ENCODE data around the gene SYAP1.
"Not testable (repeated sequence)": the region's sequence is repeated elsewhere in the genome, so short reads cannot be mapped to it uniquely, and the experiment has no call there.

SYAP1 gene

DNA sequence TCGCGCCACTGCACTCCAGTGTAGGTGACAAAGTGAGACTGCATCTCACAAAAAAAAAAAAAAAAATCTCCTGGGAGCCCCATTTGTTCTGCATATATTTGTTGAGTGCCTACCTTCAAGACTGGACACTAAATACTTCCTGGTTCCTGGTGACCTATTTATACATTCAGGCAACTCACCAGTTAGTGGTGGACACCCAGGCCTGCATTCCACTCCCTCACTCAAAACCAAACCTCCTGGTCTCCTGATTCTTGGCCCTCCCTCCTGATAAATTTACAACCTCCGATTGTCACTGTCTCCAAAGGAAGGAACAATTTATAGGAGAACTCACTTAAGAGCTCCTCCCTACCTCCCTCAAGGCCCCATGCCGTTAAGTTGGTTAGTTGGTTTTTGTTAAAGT is 3.1 kb downstream of the SYAP1 start:
- in situ Hi-C loops (cut with MboI; ENCODE audit: low sequenced_read_pairs), result no loop called here

DNA sequence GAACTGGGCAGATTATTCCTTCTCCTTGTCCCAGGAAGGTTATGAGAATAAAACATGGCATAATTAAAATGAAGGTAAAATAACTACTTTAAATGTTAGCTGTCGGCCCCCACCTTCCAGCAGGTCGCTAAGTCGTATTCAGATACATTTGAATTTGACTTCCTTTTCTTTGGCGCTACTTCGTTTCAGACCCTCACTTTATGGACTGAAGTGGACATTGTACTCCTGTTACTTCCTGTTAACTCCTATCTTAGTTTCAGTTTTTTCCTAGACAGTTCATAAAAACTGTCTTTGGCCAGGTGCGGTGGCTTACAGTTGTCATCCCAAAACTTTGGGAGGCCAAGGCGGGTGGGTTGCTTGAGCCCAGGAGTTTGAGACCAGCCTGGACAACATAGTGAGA is 5.7 kb downstream of the SYAP1 start:
- in situ Hi-C loops (cut with MboI; ENCODE audit: low sequenced_read_pairs), result no loop called here

DNA sequence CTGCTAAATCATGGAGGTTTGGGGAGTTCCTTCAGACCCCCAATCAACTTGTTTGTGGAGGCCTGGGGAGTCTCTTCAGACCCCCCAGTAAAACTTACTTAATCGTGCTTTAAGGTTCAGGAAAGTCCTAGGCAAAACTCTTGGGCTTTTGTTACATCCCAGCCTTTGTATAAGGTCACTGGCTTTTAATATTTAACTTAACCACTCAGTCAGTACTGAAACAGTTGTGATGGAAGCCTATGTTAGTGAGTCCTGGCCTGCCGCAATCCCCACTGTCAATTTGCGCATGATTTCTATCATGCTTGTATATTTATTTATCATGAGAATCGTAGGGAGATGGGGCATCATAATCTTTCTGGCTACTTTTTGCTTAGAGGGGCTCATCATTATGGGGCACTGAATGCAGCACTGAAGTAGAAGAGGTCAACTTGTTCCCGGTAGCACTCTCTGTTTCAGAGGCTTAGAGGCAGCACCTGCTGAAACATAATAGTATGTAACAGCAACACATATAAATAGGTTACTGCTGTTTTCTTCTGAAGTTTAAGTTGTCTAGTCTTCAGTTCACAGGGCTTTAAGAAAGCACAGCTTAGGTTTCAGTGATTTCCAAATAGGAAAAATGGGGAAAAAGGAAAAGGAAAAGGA is 7.1 kb downstream of the SYAP1 start:
- in situ Hi-C loops (cut with MboI; ENCODE audit: low sequenced_read_pairs), result not testable (repeated sequence)

GRCh38 chrX:16727637-16728036 is 8.2 kb downstream of the SYAP1 start:
- in situ Hi-C loops (cut with MboI; ENCODE audit: low sequenced_read_pairs), result no loop called here

DNA sequence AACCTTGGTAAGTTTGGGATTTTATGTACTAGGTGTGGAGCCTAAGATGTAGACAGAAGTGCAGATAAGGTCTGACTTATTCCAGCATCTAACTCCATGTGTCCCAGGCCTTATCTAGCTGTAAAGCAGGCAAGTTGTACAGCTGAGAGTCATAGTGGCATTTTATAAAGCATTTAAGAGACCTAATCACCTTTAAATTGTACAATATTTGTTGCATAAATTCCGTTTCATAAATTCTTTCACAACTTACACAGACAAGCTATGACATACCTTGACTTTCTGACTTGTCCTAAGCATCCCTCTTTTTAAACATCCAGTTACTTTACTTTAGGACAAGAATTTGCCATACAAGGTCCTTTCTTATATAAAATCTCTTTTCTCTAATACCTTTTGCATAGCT is 11.0 kb downstream of the SYAP1 start:
- in situ Hi-C loops (cut with MboI; ENCODE audit: low sequenced_read_pairs), result no loop called here

DNA sequence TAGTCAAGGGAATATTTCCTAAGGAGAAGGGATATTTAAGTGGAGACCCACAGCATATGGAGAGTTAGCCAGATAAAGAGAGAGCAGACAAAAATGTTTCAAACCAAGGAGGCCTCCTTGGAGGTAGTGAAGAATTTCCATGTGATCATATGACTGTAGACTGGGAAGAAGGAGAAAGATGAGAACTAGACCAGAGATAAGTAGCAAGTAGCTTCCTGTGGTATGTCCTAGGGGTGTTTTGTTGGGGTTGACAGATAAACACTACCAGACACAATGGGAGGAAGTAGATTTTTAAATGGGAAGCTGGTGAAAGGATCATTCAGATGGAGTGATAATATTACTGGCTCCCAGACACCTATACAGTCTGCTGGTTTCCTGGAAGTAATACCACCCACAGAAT is 13.6 kb downstream of the SYAP1 start:
- in situ Hi-C loops (cut with MboI; ENCODE audit: low sequenced_read_pairs), result no loop called here

- in situ Hi-C loops (cut with MboI; ENCODE audit: low sequenced_read_pairs), result no loop called here
These were observed 17.6 kb downstream of the SYAP1 start for GRCh38 chrX:16737024-16737423.

DNA sequence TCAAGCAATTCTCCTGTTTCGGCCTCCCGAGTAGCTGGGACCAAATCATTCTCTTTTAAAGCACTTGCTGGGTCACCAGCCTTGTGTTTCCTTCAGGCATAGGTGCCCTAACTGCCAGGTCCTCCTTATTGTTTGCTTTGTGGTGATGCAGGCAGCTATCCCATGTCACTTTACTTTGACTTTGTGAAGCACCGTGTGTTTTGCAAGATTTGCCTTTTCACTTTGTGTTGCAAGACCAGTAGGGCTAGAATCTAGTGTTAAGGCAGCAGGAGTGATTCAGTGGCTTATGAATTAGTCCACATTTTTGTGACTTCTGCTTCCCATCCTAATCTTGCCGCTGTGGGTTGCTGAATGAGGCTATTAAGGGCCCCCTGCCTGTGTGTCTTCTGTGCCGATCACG is 20.2 kb downstream of the SYAP1 start:
- in situ Hi-C loops (cut with MboI; ENCODE audit: low sequenced_read_pairs), result no loop called here

DNA sequence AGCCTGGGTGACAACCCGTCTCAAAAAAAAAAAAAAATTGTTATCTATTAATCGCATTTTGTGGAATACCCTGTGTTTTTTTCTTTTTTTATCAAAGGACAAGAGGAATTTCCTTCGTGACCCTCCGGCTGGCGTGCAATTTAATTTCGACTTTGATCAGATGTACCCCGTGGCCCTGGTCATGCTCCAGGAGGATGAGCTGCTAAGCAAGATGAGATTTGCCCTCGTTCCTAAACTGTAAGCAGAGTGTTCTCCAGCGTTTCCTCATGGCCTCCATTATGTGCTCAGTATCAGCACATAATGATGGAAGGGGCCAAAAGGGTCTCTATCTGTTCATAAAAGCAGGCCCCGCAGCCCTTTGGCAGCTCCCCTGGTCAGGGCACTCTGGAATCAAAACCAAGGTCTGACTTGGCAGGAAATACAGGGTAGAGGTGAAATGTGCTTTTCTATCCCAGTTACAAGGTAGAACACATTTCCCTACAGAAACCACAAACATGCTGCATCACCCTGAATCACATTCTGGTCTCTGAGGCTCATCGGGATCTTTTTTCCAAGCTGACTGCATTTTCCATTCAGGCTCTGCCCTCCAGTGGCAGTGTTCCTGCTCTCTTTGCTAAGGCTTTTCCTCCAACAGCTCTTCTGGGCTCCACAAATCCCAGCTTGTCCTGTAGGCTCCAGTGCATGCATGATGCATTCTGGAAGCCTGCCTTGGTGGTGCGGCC is 24.4 kb downstream of the SYAP1 start:
- in situ Hi-C loops (cut with MboI; ENCODE audit: low sequenced_read_pairs), result no loop called here

- in situ Hi-C loops (cut with MboI; ENCODE audit: low sequenced_read_pairs), result no loop called here
These were observed 25.7 kb downstream of the SYAP1 start for GRCh38 chrX:16745102-16745501.

- in situ Hi-C loops (cut with MboI; ENCODE audit: low sequenced_read_pairs), result no loop called here
These were observed 26.2 kb downstream of the SYAP1 start for GRCh38 chrX:16745659-16746058.

GRCh38 chrX:16748425-16748824 is 29.0 kb downstream of the SYAP1 start:
- in situ Hi-C loops (cut with MboI; ENCODE audit: low sequenced_read_pairs), result no loop called here

DNA sequence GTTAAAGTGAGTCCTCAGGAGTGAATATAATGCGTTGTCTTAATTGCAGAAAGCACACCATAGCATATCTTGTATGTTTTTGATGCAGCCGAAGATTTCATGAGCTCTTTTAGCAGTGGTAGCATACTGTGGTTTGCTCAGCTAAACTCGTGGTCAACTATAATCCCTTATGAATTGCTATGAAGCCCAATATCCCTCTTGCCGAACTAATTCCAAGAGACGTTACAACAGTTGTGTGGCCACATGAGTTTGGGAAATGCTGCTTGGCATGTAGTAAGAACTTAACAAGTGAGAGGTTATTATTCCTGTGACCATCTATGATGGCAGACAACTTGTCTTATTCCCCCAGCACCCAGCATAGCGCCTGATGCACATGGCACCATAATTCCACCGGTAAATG is 30.7 kb downstream of the SYAP1 start:
- in situ Hi-C loops (cut with MboI; ENCODE audit: low sequenced_read_pairs), result no loop called here

GRCh38 chrX:16754019-16754418 is 34.6 kb downstream of the SYAP1 start:
- in situ Hi-C loops (cut with MboI; ENCODE audit: low sequenced_read_pairs), result no loop called here

DNA sequence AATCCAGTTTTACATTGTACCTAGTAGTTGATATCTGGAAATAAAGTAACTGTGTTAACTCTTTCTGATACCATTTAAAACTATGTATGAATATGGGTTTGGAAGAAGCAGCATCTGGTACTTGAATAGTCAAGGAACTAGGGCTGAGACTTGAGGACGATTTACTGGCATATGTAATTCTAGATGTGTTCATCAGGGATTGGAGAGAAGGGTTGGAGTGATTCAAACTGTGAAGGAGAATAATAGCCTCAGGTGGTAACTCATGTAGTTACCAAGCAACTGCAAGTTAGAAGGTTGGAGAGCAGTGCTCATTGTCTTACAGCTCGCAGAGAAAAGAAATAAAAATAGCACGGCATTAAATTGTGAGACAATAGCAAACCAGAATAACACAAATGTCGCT is 37.3 kb downstream of the SYAP1 start:
- in situ Hi-C loops (cut with MboI; ENCODE audit: low sequenced_read_pairs), result no loop called here

DNA sequence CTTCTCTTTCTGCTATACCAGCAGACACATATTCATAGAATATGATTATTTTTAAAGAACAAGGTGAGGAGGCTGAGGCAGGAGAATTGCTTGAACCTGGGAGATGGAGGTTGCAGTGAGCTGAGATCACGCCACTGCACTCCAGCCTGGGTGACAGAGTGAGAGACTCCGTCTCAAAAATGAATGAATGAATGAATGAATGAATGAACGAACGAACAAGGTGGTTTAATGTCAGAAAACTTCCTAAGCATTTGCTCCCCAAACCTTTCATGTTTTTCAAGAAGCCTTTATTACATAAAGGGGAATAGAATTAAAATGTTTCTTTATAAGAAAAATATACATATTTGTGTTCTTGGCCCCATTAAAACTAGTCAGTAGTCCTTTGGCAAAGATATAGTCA is 42.1 kb downstream of the SYAP1 start:
- in situ Hi-C loops (cut with MboI; ENCODE audit: low sequenced_read_pairs), result not testable (repeated sequence)

DNA sequence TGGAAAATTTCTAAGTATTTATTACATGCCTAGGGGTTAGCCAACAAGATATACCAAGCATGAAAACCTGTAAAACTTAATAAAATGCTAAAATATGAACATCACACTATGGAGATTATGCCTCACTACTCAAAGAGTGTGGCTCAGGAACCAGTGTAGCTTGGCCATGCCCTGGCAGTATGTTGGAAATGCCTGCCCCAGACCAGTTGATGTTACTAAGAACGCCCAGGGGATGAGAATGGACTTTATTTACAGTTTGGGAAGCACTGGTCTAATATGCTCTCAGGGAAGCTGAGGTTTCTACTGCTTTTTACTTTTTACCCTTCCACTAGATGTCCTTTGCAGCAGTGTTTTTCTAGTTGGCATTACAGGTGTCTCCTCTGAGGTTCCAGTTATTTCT is 43.2 kb downstream of the SYAP1 start:
- in situ Hi-C loops (cut with MboI; ENCODE audit: low sequenced_read_pairs), result no loop called here

- in situ Hi-C loops (cut with MboI; ENCODE audit: low sequenced_read_pairs), result no loop called here
These were observed 46.2 kb downstream of the SYAP1 start for GRCh38 chrX:16765594-16765993.

DNA sequence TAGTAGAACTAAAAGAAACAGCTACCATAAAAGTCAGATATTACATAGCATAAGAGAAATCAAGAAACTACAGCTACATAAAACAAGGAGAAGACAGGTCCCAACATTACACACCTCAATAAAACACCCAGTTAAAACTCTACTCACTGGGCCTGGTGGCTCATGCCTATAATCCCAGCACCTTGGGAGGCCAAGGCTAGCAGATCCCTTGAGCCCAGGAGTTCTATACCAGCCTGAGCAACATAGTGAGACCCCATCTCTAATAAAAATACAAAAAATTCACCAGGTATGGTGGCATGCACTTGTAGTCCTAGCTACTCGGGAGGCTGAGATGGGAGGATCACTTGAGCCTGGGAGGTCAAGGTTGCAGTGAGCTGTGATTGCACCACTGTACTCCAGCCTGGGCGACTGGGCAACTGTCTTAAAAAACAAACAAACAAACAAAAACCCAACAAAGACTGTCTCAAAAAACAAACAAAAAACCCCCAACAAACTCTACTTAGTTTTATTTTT is 51.6 kb downstream of the SYAP1 start:
- in situ Hi-C loops (cut with MboI; ENCODE audit: low sequenced_read_pairs), result no loop called here

DNA sequence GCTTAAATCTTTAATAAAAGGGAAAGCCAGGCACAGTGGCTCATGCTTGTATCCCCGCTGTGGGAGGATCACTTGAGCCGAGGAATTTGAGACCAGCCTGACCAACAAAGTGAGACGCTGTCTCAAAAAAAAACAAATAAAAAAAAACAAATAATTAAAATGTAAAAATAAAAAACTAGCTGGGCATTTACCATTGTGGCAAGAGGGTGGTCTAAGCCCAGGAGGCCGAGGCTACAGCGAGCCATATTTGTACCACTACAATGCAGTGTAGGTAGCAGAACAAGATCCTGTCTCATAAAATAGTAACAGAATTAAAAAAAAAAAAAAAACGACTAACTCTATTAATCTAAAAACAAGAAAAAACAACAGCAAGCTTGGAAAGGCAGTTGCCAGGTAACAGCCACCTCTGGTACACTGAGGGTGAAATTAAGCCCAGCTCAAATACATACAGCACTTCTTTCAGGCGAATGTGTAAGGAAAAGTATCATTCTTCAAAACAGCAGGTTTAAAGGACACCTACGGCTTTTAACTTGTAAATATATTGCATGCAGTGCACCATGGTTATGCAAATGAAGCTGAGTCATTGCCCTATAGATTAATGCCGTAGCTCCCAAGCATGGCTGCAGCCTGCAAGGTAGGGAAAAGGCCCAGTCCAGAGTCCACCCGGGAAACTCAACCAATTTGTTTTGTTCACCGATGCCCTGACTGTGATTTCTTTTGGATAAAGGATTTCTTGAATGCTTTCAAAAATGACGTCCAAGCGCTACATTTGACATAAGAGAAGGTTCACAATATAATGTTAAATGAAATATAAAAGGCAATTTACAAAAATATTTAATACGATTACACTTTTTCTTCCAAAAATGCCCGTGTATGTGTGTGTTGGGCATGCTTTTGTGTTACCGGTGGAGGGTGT is 52.3 kb downstream of the SYAP1 start:
- in situ Hi-C loops (cut with MboI; ENCODE audit: low sequenced_read_pairs), result no loop called here

DNA sequence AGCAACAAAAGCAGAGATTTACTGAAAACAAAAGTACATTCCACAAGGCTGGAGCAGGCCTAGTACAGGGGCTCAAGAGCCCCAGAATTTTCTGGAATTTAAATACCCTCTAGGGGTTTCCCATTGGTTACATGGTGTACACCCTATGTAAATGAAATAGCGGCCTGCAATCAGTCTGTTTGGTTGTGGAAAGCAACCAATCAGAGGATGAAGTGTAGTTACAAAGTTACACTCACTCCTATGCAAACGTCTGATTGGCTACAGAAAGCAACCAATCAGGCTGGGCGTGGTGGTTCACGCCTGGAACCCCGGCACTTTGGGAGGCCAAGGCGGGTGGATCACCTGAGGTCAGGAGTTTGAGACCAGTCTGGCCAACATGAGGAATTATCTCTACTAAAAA is 53.0 kb downstream of the SYAP1 start:
- in situ Hi-C loops (cut with MboI; ENCODE audit: low sequenced_read_pairs), result no loop called here

GRCh38 chrX:16774746-16775145 is 55.3 kb downstream of the SYAP1 start:
- in situ Hi-C loops (cut with MboI; ENCODE audit: low sequenced_read_pairs), result no loop called here

Data from HL-60/S4 treated with phorbol 12-myristate 13-acetate at 8.2 ng/mL for 4 days and 3 days (cell line).